Osteoblast (primary cell): ENCODE results near the gene CPNE8. TPM values are rescaled to one million over a fixed set of nuclear protein-coding genes. Genes with fewer than 3 reads are reported as not detected.

Source experiments
- DNase-seq: peaks from one replicate; pipeline ENCODE4 v3.0.0; 2011; ENCODE audit warnings: low spot score, mixed read lengths; ENCODE audit not compliant: insufficient read length; ENCODE audit errors: missing footprints
- H2AFZ ChIP-seq: 2 replicates; pipeline ENCODE4 v1.6.0; 2011; ENCODE audit warnings: mild to moderate bottlenecking, low read length
- H3K27ac ChIP-seq: 2 replicates; pipeline ENCODE4 v1.5.1; 2011; ENCODE audit warnings: mild to moderate bottlenecking, low read depth, low read length, moderate library complexity
- H3K27me3 ChIP-seq: 2 replicates; pipeline ENCODE4 v1.6.0; 2012; ENCODE audit warnings: mild to moderate bottlenecking, control low read depth, inconsistent platforms, low read length, moderate library complexity; ENCODE audit not compliant: insufficient read depth
- H3K36me3 ChIP-seq: 2 replicates; pipeline ENCODE4 v1.5.1; 2011; ENCODE audit warnings: mild to moderate bottlenecking, low read length, control low read depth, moderate library complexity; ENCODE audit not compliant: insufficient read depth
- H3K4me1 ChIP-seq: 2 replicates; pipeline ENCODE4 v1.5.1; 2011; ENCODE audit warnings: mild to moderate bottlenecking, low read length, control low read depth, moderate library complexity; ENCODE audit not compliant: insufficient read depth
- H3K4me2 ChIP-seq: 2 replicates; pipeline ENCODE4 v1.6.0; 2011; ENCODE audit warnings: mild to moderate bottlenecking, low read length; ENCODE audit not compliant: insufficient read depth
- H3K4me3 ChIP-seq: fragments of 200-600 bp; sonication (generic); 3 replicates; pipeline ENCODE4 v1.5.1; 2012; ENCODE audit warnings: mild to moderate bottlenecking, low read length, inconsistent platforms; ENCODE audit not compliant: insufficient read depth
- H3K79me2 ChIP-seq: 2 replicates; pipeline ENCODE4 v1.6.0; 2012; ENCODE audit warnings: mild to moderate bottlenecking, low read length, control low read depth, inconsistent platforms; ENCODE audit not compliant: insufficient read depth
- H3K9me3 ChIP-seq: 2 replicates; pipeline ENCODE4 v1.5.1; 2011; ENCODE audit warnings: low read depth, low read length, control low read depth
- H4K20me1 ChIP-seq: 2 replicates; pipeline ENCODE4 v1.6.0; 2012; ENCODE audit warnings: mild to moderate bottlenecking, low read length, control low read depth; ENCODE audit not compliant: insufficient read depth
- total RNA-seq: library from RNA; depleted of rRNA; stranded (reverse); fragments of >200 nt; gene quantifications from 2 replicates; pipeline ENCODE4 v1.2.3, GENCODE V29; 2012
- TF ChIP-seq, protein P1 (sequence below): IDR thresholded peaks from 2 replicates; pipeline ENCODE4 v1.5.1; 2011; ENCODE audit warnings: mild to moderate bottlenecking, low read depth, low read length, moderate library complexity; ENCODE audit errors: extremely low read depth

CPNE8 gene
- total RNA-seq, 1 donor = 20.6 TPM

DNA sequence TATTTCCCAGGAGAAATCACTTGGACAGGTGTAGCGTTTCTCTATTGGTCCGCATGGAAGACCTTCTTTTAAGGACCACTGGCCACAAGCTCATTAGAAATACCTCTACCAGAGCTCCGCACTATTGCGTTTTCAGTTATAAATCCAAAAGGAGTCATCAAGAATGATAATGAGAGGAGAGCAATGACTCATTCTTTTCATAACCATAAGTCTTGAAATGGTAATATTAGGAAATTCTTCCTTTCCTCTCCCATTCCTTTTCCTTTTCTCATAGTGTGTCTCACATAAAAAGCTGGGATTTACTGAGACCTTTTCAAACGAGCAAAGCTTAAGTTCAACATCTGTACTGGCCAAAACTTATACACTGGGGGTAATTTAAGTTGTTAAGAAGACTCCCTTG lies 215.7 kb downstream of the CPNE8 start:
- Histone ChIP-seq H2AFZ (no peak overlapping the region), H3K79me2 (no peaks in the 10 kb centered on the region), H3K9me3 (no peaks in the 10 kb centered on the region), H3K27me3 (no peaks in the 10 kb centered on the region), H3K4me1 (peaks cover 14% of the 10 kb centered on the region), H3K4me2 (peak overlapping the region; percentile 65), H3K27ac (peak overlapping the region; percentile 29), H4K20me1 (no peaks in the 10 kb centered on the region), H3K4me3 (peak overlapping the region; percentile 23), H3K36me3 (no peaks in the 10 kb centered on the region)
- TF ChIP-seq, protein P1, sequence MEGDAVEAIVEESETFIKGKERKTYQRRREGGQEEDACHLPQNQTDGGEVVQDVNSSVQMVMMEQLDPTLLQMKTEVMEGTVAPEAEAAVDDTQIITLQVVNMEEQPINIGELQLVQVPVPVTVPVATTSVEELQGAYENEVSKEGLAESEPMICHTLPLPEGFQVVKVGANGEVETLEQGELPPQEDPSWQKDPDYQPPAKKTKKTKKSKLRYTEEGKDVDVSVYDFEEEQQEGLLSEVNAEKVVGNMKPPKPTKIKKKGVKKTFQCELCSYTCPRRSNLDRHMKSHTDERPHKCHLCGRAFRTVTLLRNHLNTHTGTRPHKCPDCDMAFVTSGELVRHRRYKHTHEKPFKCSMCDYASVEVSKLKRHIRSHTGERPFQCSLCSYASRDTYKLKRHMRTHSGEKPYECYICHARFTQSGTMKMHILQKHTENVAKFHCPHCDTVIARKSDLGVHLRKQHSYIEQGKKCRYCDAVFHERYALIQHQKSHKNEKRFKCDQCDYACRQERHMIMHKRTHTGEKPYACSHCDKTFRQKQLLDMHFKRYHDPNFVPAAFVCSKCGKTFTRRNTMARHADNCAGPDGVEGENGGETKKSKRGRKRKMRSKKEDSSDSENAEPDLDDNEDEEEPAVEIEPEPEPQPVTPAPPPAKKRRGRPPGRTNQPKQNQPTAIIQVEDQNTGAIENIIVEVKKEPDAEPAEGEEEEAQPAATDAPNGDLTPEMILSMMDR = no peak
- DNase-seq = peak; percentile 42

DNA sequence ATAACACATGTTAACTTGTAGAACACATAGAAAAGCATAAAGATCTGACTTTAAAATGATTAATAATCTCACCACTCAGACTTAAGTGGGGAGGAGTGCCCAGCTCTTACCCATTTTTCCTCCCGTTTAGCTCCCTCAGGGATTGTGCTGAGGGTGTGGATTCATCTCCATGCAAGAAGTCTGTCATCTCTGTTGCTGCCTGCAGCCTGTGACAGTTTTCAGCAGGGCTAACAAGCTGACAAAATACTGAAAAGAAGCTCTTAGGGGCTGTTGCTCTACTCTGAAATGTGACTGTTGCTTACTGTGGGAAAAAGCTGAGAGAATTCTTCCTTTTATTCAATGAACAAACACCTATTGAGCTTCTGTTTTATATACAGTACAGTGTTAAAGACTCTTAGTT lies 216.2 kb downstream of the CPNE8 start:
- no peak for DNase-seq
- no peaks in the 10 kb centered on the region for H3K9me3 ChIP-seq

DNA sequence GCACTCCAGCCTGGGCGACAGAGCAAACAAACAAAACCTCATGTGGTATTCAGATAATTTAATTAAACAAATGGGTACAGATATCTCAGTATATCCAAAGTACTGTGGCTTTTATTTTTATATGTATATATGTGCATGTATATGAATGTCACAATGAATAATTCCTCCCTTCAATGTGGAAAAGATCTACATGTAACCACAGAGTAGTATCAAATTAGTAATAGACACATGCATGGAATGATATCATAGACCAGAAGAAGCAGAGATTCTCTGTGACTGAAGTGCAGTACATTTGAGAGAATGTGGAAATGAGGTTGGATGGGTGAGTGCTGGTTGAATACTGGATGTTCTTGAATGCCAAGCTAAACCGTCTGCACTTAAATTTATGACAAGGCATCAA lies 222.9 kb downstream of the CPNE8 start:
- no peaks in the 10 kb centered on the region for H3K27me3 ChIP-seq
- TF ChIP-seq, protein P1 = no peak
- H3K4me1 ChIP-seq = no peaks in the 10 kb centered on the region
- no peaks in the 10 kb centered on the region for H3K9me3 ChIP-seq
- no peaks in the 10 kb centered on the region for H3K36me3 ChIP-seq
- H3K4me3 ChIP-seq = no peak overlapping the region
- H4K20me1 ChIP-seq = no peaks in the 10 kb centered on the region
- DNase-seq = no peak
- H3K79me2 ChIP-seq = no peaks in the 10 kb centered on the region
- H3K27ac ChIP-seq = no peak overlapping the region
- H2AFZ ChIP-seq = no peak overlapping the region
- H3K4me2 ChIP-seq = no peak overlapping the region

More for the DNA sequence above, 216.2 kb downstream of the CPNE8 start:
- Histone ChIP-seq H2AFZ (peak overlapping the region; percentile 50), H3K79me2 (no peaks in the 10 kb centered on the region), H3K27me3 (no peaks in the 10 kb centered on the region), H3K4me2 (peak overlapping the region; percentile 65), H3K27ac (peak overlapping the region; percentile 28), H3K4me1 (peaks cover 14% of the 10 kb centered on the region), H3K36me3 (no peaks in the 10 kb centered on the region), H3K4me3 (peak overlapping the region; percentile 23), H4K20me1 (no peaks in the 10 kb centered on the region)
- TF ChIP-seq, protein P1 = no peak

DNA sequence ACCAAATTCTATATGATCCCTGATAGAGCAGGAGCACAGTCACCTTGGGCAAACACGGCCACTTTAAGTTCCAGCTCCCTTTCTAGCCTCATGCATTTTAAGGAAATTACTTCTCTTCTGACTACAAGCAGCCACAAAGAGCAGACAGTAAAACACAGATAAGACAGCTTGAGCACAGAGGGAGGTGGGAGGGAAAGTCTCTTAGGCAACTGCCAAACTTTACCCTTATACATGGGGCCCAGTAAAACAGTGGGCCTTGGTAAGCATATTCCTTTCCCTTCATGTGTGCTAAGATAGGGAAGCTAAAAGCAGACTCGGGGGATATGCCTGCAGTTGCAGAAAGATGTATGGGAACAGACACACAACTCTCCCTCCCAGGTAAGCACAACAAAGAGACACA lies 235.9 kb downstream of the CPNE8 start:
- Histone ChIP-seq H3K4me1 (no peaks in the 10 kb centered on the region), H3K4me3 (no peak overlapping the region), H2AFZ (no peak overlapping the region), H3K27me3 (no peaks in the 10 kb centered on the region), H3K27ac (no peak overlapping the region), H3K79me2 (no peaks in the 10 kb centered on the region), H4K20me1 (no peaks in the 10 kb centered on the region), H3K9me3 (no peaks in the 10 kb centered on the region), H3K4me2 (no peak overlapping the region), H3K36me3 (no peaks in the 10 kb centered on the region)
- TF ChIP-seq, protein P1 = no peak
- DNase-seq = no peak
